Effector CD4-positive, alpha-beta T cell (primary cell): Measurements from ENCODE around the gene GRK4.
"Not testable (repeated sequence)": the region's sequence is repeated elsewhere in the genome, so short reads cannot be mapped to it uniquely, and the experiment has no call there.

Experiments
- DNase-seq: peaks from one replicate; pipeline ENCODE4 v3.0.0-alpha.2; 2020

Gene GRK4

DNA sequence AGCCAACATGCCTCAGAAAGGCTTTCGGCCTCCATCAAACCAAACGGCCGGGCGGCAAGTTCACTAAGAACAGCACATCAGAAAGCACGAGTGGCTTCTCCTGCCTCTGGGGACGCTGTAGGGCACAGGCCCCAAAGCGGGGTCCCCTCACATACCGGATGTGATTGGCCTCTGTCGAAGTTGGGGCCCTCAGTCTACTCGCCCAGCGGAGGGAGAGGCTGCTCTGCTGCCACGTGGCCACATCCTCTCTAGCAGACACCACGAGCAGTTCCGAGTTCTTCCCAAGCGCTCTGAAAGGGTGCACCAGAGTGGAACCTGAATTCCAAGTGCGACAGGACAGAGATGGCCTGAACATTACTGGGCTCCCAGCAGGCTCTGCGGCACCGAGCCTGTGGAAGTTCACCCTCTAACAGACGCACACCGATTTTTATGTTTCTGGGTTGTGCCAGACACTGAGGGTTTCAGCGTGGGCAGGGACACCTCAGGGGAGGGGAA lies 21.3 kb upstream of the GRK4 start:
- no peak for DNase-seq

DNA sequence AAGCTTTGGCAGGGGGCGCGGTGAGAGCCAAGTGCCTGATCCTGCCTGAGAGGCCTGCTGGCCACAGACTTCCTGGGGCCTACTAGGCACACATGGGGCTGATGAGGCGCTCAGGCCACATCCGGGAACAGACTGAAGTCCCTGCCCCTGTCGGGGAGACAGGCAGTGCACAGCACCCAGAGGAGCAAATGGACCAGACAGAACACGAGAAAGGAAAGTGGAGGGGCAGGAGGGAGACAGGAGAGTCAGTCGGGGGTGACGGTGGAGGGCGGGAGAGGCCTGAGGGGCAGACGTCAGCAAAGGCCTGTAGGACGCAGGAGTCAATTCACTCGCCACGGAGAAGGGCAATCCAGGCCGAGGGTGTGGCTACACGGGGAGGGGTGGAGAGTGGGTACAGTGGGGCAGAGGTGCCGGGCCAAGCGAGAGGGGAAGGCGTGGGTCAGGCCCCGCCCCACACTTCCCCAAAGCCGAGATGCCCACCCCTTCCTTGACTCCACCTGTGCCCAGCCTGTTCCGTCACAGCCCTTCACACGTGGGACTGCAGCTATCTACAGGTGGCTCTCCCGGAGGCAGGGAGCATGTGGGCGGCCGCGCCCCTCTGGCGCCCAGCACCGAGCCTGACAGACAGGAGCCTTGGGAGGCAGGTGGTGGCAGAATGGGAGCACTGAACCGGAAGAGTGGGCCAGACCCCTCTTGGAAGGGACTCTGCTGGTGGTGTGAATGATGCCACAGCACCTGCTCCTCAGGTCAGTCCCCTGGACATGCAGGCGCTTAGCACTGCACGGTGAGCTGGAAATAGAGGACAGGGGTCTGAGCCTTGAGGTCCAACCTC lies 20.6 kb upstream of the GRK4 start:
- DNase-seq, result no peak

DNA sequence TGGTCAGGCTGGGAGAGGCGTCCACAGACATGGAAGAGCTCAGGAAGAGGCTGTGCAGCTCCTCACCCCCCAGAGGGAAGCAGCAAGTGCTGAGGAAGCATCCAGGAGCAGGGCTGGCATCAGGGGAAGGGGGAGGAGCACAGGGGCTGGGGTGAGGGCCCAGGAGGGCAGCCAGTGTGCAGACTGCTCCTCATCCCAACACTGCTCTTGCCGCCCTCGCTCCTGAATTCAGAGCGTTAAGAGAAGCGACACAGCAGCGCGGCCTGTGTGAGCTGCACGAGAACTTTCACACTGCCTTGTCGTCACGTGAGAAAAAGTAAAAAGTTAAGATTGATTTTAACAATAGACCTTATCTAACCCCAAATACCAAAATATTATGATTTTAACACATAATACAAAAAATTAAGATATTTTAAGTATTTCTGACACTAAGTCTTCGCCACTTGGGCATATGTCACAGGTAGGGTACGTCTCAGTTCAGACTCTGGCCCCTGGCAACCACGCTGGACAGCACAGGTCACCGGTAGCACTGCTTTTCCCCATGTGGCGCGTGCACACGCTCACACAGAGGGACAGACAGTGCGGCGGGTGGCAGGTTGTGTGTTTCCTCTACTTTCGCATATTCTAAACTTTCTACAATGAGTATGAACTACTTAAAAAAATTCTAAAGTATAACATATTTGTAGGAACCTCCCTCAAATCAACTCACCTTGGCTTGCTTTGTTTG lies 19.8 kb upstream of the GRK4 start:
- no peak for DNase-seq

DNA sequence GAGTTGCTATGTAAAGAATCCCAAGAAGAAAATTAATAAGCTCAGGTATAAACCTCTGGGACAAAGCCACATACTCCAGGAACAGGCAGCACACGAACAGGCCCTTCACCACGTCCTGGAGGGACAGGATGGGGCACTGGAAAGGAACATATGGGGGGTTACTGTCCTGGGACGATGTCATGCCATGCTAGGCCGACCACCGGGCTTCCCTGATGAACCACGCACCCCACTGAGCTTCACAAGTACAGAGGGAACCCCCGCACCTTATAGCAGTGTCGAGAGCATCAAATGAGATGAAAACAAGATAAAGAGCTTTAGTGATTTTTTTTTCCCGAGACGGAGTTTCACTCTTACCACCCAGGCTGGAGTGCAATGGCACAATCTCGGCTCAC lies 19.3 kb upstream of the GRK4 start:
- no peak for DNase-seq

DNA sequence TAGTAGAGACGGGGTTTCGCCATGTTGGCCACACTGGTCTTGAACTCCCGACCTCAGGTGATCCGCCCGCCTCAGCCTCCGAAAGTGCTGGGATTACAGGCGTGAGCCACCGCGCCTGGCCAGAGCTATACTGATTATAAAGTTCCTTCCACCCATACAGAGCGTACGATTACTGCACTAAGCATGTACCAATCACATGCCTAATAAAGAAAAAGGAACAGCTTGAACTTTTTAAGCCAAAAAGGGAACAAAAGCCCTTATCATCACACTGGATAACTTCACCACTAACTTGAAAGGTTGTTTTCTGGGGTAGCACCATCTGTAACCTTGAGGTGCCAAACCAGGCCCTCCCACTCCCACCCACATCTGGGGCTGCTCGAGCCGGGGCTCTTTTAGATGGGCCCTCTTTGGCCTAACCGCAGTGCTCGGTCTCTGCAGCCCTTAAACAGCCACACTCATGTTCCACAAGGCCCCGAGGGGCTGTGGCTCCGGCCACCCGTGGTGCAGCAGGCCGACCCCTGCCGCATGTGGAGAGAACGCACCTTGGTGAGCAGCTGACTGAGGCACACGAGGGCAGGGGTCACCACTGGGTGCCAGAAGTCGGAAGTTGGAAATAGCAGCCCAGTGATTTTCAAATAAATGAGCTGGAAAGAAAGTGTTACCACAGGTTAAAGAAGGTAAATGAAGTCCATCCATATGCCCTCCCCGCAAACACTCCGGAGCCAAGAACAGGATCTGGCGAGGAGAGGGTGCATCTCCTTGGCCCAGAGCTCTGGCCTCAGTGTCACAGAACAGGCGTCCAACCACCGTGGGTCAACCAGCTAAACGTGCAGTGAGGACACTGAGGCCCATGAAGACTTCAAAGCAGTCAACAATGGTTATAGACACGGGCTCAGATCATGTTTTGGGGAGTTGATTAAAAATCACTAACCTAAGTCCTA lies 18.5 kb upstream of the GRK4 start:
- no peak for DNase-seq

DNA sequence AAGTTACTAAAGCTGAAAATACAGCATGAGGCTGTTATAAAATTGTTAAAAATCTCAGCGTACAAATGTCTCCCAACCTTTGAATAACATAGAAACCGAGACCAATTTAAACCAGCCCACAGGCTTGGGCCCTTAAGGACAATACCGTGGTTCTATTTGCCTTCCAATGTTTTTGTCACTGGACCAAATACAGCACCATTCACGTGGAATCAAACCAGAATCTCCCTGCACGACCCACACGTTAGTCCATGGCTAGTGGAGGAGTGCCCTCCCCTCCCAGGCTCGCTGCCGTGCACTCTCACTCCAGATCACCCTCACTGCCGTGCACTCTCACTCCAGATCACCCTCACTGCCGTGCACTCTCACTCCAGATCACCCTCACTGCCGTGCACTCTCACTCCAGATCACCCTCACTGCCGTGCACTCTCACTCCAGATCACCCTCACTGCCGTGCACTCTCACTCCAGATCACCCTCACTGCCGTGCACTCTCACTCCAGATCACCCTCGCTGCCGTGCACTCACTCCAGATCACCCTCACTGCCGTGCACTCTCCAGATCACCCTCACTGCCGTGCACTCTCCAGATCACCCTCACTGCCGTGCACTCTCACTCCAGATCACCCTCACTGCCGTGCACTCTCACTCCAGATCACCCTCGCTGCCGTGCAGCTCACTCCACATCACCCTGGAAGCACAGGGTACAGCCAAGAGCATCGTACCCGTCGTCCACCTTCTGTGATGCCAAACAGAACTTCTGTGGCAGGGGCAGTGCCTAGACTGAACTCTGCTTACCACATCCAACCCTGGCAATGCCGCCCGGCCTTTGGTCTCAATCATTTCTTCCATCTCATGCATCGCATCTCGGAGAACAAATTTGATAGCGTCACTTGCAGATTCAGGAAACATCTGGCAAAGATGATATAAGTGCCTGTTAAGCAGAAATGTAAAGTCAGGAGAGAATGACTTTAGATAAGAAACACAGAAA lies 17.5 kb upstream of the GRK4 start:
- DNase-seq, result not testable (repeated sequence)

DNA sequence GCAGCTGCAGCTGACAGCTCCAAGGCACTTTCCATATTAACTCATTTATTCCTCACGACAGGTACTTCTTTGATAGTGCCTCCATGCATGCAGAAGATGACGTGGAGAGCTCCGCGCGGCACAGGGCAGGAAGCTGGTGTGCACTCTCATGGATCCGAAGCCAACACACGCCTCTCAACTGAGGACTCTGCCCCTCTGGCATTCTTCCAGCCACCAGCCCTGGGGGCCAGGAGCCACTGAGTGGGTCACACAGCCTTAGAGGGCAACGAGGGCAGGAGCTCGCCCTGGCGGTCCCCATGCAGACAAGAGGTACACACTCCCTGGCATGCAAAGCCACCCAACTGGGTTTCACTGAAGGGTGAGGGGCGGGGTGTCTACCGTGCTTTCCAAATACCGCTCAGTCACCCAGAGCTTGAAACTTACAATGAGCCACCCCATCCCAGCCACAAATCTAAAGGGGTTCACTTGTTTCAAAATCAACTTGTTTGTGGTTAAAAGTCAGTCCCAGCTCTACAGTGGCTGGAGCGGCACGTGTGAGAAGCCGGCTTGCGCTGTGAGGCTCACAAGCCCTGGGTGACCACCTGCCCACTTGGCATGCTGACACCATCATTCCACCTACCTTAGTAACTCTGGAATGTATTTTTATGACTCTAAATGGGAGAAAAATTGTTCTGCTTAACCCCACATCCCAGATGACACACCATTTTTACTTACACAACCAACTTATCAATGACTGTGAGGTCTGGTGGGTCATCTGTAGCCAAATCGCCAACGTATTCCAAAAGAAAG lies 16.4 kb upstream of the GRK4 start:
- DNase-seq, result no peak

DNA sequence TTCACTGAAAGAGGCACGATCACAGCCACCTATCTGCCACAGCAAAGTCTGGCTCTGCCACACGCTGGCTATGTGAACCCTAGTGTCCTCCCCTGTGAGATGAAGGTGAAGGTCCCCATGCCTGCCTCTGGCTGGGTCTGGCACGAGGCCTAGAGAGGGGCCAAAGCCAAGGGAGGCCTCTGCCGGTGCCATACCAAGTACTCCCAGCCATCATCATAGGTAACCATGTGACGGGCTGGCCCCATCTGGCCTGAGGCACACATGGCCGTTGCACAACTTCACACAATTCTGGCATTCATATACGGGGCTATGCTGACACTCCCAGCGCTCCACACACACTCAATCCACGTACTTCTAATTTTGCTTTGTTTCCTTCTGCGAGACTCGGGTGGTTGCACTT lies 15.4 kb upstream of the GRK4 start:
- no peak for DNase-seq

DNA sequence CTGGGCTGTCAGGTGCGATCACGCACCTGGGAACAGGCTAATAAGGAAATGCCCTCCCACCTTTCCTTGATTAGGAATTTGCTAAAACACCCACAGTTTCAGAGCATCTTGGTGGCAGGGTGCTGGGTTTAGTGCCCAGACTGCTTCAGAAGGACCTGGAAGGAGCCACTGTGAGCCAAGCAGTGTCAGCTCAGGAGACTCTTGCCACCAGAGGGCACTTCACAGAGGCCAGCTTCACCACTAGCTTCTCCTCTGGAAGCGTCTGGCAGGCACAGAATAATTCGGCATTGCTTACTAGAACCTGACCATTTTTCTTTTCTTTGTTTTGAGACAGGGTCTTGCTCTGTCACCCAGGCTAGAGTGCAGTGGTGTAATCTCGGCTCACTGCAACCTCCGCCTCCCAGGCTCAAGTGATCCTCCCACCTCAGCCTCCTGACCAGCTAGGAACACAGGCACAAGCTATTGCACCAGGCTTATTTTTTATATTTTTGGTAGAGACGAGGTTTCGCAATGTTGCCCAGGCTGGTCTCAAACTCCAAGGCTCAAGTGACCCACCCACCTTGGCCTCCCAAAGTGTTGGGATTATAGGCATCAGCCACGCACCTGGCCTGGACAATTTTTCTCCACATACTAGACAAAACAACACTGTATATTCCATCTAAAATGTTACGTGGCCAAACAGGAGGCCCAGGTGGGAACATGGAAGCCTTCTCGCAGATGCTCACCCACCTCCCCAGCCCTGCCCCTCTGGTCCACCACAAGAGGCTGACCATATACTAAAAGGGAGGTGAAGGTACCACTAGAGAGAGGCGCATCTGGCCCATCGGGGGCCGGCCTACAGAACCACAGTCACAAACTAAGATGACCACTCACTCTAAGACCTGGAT lies 14.2 kb upstream of the GRK4 start:
- DNase-seq, result no peak

DNA sequence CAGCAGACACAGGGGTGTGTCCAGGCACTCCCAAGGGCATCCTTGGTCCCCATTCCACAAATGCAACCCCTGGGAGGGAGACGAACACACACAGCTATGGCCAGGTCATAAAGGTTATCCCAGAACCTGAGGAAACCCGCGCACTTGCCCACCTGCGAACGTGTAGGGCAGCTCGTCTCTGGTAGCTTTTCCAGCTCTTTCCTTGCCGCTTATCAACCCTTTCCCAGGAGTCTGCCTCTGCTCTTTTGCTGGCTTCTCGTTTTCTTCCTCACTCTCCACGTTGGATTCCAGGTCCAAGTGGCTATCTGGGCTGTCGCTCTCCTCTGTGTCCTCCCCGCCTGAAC lies 13.6 kb upstream of the GRK4 start:
- no peak for DNase-seq

DNA sequence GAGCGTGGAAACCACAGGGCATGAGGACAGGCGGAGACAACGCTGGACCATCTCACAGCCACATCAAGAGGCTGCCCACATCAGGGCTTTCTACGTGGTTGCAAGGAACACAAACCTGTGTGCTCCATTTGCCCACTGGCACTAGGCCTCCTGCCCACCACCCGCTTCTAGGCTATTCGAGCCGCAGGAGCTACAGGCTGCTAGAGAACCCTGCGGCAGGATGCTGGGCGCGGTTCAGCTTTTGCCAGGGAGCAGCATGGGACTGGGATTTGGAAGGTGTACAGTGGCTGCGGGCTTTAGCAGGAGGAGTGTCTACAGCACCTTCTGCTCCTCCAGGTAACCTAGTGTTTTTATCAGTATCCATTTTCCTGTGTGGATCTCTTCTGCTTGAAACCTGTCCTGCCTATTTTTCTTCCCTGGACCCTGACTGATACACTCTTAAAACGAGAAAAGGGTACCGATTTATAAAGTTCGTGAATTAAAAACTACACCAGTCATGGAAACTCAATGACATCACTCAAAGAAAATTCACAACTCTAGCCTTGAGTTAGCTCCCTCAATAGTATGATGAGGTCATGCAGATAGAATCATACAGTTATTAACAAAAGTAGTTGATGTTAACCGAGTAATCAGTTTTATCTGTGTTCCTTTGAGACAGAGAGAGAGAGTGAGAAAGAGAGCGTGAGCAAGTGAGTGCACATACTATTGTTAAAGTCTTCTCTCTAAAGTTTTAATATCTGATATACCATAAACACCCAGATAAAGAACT lies 13.0 kb upstream of the GRK4 start:
- no peak for DNase-seq

DNA sequence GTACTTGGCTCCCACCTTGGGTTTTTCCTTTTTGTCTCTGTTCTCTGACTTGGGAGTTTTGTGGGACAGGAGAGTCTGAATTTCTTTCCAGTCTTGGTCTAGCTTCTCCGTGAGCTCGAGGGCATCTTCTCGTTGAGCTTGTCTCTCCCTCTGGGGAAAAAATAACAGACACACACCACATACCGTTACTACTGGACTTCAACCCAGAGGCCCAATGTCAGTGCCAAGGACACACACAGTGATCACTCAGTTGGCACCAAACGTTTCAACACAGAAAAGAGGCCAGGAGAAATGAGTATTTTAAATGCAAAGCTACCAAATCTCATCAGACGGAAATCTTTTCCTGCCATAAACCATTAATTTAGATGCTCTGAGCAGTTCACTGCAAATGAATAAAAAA lies 9.9 kb upstream of the GRK4 start:
- no peak for DNase-seq

DNA sequence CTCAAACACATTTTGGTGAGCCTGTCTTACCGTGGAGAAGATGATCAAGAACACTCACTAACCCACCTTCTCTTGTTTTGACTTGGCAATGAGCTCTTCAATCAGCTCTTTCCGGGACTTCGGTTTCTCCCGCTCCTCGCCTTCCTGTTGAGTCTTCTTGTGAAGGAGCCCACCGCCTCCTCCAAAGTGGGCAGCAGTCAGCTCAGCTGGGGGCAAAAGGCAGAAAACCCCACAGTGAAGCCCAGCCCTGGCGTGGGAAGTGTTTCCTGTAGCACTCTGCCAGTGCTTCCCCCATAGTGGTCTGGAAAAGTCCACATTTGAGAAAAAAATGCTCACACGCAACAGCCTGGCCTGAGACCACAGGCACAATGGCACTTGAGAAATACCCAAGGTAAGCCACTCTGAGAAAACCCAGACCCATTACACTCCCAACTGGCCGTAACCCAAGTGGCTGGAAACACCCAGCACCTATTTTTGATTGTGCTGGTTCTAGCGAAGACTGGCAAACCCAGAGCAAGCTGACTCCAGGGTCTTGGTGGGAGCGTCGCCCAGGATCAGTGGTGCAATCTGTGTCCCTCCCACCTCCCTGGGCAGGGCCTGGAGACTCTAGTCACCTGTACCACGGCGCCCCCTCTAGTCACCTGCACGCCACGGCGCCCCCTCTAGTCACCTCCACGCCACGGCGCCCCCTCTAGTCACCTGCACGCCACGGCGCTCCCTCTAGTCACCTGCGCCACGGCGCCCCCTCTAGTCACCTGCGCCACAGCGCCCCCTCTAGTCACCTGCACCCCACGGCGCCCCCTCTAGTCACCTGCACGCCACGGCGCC lies 8.8 kb upstream of the GRK4 start:
- no peak for DNase-seq

DNA sequence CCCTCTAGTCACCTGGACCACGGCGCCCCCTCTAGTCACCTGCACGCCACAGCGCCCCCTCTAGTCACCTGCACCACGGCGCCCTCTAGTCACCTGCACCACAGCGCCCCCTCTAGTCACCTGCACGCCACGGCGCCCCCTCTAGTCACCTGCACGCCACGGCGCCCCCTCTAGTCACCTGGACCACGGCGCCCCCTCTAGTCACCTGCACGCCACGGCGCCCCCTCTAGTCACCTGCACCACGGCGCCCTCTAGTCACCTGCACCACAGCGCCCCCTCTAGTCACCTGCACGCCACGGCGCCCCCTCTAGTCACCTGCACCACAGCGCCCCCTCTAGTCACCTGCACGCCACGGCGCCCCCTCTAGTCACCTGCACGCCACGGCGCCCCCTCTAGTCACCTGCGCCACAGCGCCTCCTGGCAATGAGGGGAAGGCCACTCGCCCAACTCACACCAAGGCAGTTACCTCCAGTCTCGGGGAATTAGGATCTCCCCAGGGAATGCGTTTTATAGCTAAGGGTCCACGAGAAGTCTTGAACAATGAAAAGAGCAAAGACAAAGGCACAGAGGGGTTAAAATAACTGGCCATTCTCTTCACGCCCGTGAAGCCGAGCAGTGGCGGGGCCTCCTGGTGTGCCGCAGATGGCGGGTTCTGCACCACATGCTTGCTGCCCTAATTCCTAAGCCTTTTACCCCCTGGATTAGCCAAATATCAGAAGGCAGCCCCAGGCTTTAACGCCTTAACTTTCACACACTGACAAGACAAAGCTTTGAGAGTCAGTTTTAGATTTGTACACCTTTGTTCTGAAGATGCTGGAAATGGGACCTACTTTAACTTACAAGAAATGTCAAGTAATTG lies 8.0 kb upstream of the GRK4 start:
- DNase-seq, result not testable (repeated sequence)

DNA sequence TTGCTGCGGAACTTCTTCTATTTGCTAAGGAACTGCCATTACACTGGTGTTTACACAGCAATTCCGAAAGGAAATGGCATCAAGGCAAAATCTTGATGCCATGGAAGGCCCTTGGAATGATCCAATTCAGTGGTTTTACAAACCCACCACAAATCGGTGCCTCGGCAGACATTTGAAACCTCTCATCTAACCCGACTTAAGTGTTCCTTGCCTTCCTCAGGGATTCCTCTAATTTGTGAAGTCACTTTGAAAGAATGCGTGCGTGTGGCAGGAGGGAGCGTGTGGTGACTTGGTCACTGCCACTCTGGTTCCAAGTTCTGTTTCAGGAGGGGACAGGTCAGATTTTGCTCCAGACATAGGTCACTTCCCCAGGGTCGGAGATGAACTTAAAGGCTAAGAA lies 4.9 kb upstream of the GRK4 start:
- DNase-seq, result no peak

DNA sequence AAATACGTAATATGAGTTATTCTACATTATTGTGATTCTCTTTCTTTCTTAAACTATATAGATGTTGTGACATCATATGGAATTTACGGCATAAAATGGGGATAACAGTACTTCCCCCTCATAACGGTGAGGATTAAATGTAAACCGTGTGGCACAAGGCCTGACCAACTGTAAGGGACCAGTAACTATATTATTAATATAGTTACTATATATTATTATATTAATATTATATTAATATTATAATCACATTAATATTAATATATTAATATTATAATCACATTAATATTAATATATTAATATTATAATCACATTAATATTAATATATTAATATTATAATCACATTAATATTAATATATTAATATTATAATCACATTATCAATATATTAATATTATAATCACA lies 2.9 kb upstream of the GRK4 start:
- DNase-seq, result not testable (repeated sequence)

DNA sequence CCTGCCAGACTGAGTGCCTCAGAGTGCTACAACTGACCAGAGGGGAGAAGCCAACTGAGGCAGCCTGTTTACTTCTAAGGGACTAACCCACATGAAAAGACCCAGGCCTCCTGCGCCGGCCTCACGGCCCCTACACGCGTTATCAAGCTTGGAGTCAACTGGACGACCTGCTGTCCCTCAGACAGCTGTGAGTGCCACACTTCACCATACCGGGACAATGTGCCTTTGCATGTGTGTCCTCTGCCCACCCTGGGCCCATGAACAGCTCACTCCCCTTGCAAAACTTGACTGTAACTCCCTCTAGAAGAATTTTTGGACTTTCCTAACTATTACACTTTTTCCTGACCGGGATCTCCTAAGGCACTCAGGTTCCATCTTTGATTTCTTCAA lies 2.0 kb upstream of the GRK4 start:
- DNase-seq, result no peak
